Lung (tissue), 12 donors: Measurements from ENCODE around the gene PSMC2. TPM values are rescaled to one million over a fixed set of nuclear protein-coding genes. Genes with fewer than 3 reads are reported as not detected.

Experiments
- ATAC-seq: fragments of 200-7000 bp; cut with Tn5 transposase; one replicate; pipeline ENCODE4 v1.9.1; 2020; ENCODE audit warnings: moderate number of reproducible peaks; ENCODE audit not compliant: insufficient read depth, low FRiP score
- DNase-seq, 3 donors: peaks; one replicate each; pipeline ENCODE4 v3.0.0-alpha.2; 2013 to 2017
- H3K27ac ChIP-seq, 2 donors: one replicate each; pipeline ENCODE4 v1.5.1; 2013; ENCODE audit warnings: mild to moderate bottlenecking in 2 of 2, moderate library complexity in 2 of 2, control low read depth in 1 of 2, inconsistent platforms in 1 of 2, low read depth in 1 of 2, low read length in 1 of 2
- H3K27me3 ChIP-seq, 3 donors: one replicate each; pipeline ENCODE4 v1.5.1; 2013; ENCODE audit warnings: low read length in 2 of 3; ENCODE audit not compliant: control insufficient read depth in 3 of 3, insufficient read depth in 3 of 3
- H3K36me3 ChIP-seq, 4 donors: one replicate each; pipeline ENCODE4 v1.5.1; 2013; ENCODE audit warnings: low read length in 4 of 4, mild to moderate bottlenecking in 1 of 4, moderate library complexity in 1 of 4; ENCODE audit not compliant: control insufficient read depth in 4 of 4, insufficient read depth in 4 of 4
- H3K4me1 ChIP-seq, 5 donors: one replicate each; pipeline ENCODE4 v1.5.1; 2013; ENCODE audit warnings: low read length in 5 of 5, mild to moderate bottlenecking in 2 of 5, moderate library complexity in 1 of 5; ENCODE audit not compliant: control insufficient read depth in 5 of 5, insufficient read depth in 5 of 5
- H3K4me3 ChIP-seq: one replicate; pipeline ENCODE4 v1.5.1; 2013; ENCODE audit warnings: mild to moderate bottlenecking, control low read depth, moderate library complexity
- H3K9ac ChIP-seq, 2 donors: one replicate each; pipeline ENCODE4 v1.5.1; 2013; ENCODE audit warnings: low read length in 2 of 2, control low read depth in 1 of 2; ENCODE audit not compliant: insufficient read depth in 1 of 2
- H3K9me3 ChIP-seq, 4 donors: one replicate each; pipeline ENCODE4 v1.5.1; 2013; ENCODE audit warnings: low read length in 3 of 4, mild to moderate bottlenecking in 1 of 4, moderate library complexity in 1 of 4; ENCODE audit not compliant: control insufficient read depth in 4 of 4, insufficient read depth in 3 of 4
- CTCF ChIP-seq: IDR thresholded peaks from 2 replicates; pipeline ENCODE4 v1.5.1; 2012; ENCODE audit warnings: mild to moderate bottlenecking; ENCODE audit errors: control extremely low read depth, extremely low read depth
- WGBS, 2 donors: extraction: QIAGEN DNeasy Blood & Tissue Kit; methylation state at CpG; one replicate each; pipeline ENCODE4 v1.1.7; 2013; 5-methylcytosine and 5-hydroxymethylcytosine counted together
- polyA plus RNA-seq, 2 donors: library from polyadenylated mRNA; stranded (reverse); fragments of 200-250 nt; gene quantifications; one replicate each; pipeline ENCODE4 v1.2.1, GENCODE V29; 2013
- total RNA-seq, 2 donors: library from RNA; depleted of rRNA in 1 of 2; stranded (reverse); fragments of >200 nt in 1 of 2; gene quantifications; one replicate each; pipeline ENCODE4 v1.2.1, GENCODE V29; 2014 to 2021
- donor health status: control.
- donor health status: control.
- donor health status: Bipolar disorder and iron deficiency.
- donor health status: healthy.
- donor health status: DM: yes; HTN: yes; CAD: no.

PSMC2 gene
- total and polyA plus RNA-seq, 4 donors: 68.8 to 157 (median 100) TPM

DNA sequence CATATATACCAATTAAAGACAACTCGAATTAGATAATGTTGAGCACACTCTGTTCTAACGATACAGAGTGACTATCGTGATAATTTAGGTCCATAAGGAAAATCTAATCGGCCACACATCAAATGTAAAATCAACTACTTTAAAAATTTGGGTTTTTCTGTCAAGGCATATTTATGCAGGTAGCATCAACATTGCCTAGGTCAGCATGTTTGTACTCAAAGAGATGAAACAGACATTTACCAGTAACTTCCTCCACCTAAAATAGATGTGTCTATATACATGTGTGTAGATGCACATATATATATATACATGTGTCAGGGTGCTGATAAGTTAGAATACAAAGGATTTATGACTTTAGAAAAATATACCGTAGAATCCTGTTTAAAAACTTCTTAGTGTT lies 22.0 kb downstream of the PSMC2 start:
- no peak for TF ChIP-seq CTCF
- no peak overlapping the region for H3K4me3 ChIP-seq
- no peaks in the 10 kb centered on the region for H3K9me3 ChIP-seq
- H3K9ac ChIP-seq: no peak overlapping the region
- ATAC-seq (no peak), DNase-seq (no peak)
- H3K27ac ChIP-seq: no peak overlapping the region
- no peaks in the 10 kb centered on the region for H3K4me1 ChIP-seq
- H3K36me3 ChIP-seq: peaks cover 14 to 33% (median 23%) of the 10 kb centered on the region in 4 donors
- WGBS, 2 donors: 96 to 99% methylated on average over 5 of the region's 5 CpGs
- no peaks in the 10 kb centered on the region for H3K27me3 ChIP-seq

DNA sequence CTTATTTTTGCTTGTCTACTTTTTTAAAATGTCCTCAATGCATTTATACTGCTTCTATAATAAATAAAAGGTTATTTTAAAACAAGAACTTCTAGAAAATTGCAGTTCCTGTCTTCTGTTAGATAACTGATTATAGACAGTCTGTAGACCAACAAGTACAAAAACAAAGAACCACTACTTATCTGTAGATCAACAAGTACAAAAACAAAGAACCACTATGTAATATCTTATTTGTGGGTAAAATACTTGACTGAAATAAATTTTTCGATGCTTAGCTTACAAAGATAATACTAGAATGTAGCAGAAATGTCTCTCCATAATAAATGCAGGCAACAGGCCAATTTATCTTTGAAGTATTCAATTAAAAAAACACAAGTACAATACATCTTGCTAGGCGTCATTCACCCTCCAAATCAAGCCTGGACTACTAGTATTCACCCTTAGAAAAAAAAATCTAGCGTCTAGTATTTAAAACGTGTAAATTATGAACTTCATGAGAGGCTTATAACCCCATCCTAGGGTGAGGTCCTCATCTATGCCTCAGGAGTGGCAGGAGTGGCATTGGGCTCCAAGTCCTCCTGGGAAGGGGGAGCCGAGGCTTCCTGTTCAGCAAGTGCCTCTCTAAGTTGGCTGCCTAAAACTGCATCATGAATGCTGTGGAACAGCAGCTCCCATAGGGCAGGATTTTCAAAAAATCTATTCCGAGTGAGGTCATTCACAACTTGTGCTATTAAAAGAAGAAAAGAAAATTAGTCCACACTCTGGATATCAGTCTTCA lies 26.6 kb downstream of the PSMC2 start:
- Histone ChIP-seq H3K27ac (no peak overlapping the region), H3K4me1 (no peaks in the 10 kb centered on the region), H3K27me3 (no peaks in the 10 kb centered on the region), H3K36me3 (peaks cover 0 to 7% (median 2%) of the 10 kb centered on the region in 4 donors), H3K9ac (no peak overlapping the region), H3K9me3 (no peaks in the 10 kb centered on the region), H3K4me3 (no peak overlapping the region)
- ATAC-seq: no peak
- 61 to 73% methylated on average over 6 of the region's 6 CpGs for WGBS, 2 donors
- DNase-seq: no peak
- no peak for TF ChIP-seq CTCF

DNA sequence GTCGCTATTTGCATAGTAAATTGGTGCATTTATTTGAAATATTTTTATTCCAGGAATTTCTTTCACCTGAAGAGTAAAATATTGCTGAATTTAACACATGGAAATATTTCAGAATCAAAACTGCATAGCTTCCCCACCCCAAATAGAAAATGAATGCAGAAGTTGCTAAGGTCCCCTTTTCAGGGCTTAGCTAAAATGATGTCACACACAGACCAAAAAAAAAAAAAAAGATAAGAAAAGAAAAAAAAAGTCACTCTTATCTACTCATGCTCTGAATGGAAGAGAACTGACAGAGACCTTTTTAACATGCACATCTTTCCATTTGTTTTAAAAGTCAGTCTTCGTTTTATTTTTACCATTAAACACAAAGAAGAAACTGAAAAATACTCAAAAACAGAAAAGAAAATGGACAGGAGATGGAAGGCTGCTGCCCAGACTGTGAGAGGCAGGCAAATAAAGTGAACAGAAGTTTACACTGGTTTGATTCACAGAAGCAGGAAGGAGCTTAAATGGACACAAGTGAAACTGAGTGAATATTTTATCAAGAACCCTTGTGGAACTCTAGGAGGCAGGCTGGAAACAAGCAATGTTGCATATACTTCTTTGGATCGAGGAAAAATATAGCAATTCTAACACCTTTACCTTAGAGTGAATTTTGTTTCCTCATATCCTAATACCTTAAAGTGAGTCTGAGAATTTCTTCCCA lies 32.0 kb downstream of the PSMC2 start:
- no peak for TF ChIP-seq CTCF
- H3K4me3 ChIP-seq: no peak overlapping the region
- no peak for DNase-seq
- H3K4me1 ChIP-seq: no peaks in the 10 kb centered on the region
- H3K9ac ChIP-seq: no peak overlapping the region
- H3K9me3 ChIP-seq: no peaks in the 10 kb centered on the region
- ATAC-seq: no peak
- peaks cover 0 to 3% (median 0%) of the 10 kb centered on the region in 3 donors for H3K27me3 ChIP-seq
- no peaks in the 10 kb centered on the region for H3K36me3 ChIP-seq
- no peak overlapping the region for H3K27ac ChIP-seq
- 73 to 74% methylated on average over 3 of the region's 3 CpGs for WGBS, 2 donors
